ENCODE data around the gene MGARP.

Gene MGARP

GRCh38 chr4:139241086-139241783 lies 38.8 kb downstream of the MGARP start:
- Histone ChIP-seq H3K9ac (ENCODE audit: low read depth, low read length) (peak overlapping the region; percentile 4), H3K27me3 (ENCODE audit: control insufficient read depth, insufficient read depth, low read length) (no peaks in the 10 kb centered on the region), H3K4me3 (ENCODE audit: low read depth, low read length) (peak overlapping the region; percentile 30), H3K4me1 (ENCODE audit: control insufficient read depth, insufficient read depth, low read length) (peaks cover 19% of the 10 kb centered on the region), H3K9me3 (ENCODE audit: control insufficient read depth, insufficient read depth, low read length) (peaks cover 5% of the 10 kb centered on the region), H3K36me3 (ENCODE audit: control insufficient read depth, insufficient read depth, low read length) (no peaks in the 10 kb centered on the region)

- Histone ChIP-seq H3K9ac (ENCODE audit: low read depth, low read length) (no peak overlapping the region), H3K36me3 (ENCODE audit: control insufficient read depth, insufficient read depth, low read length) (no peaks in the 10 kb centered on the region), H3K9me3 (ENCODE audit: control insufficient read depth, insufficient read depth, low read length) (peaks cover 5% of the 10 kb centered on the region), H3K27me3 (ENCODE audit: control insufficient read depth, insufficient read depth, low read length) (no peaks in the 10 kb centered on the region), H3K4me3 (ENCODE audit: low read depth, low read length) (no peak overlapping the region), H3K4me1 (ENCODE audit: control insufficient read depth, insufficient read depth, low read length) (peaks cover 19% of the 10 kb centered on the region)
Measured at GRCh38 chr4:139239127-139239772, 40.8 kb downstream of the MGARP start.

DNA sequence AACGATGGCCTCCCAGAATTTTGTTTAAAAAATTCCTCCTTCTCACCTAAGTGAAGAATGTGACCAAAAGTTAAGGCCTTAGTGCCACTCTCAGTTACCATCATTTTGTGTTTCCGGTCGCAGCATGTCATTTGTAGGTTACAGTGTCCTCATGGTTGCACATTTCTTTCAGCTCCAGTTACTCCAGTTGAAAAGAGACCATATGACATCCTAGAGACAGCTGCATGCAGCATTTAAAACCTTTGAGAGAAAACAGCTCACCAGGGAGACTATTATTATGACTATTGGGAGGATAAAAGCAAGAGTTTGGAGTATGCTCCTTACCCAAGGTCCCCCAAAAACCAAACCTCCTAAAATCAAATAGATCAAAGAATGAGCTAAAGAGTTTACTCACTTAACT lies 45.8 kb downstream of the MGARP start:
- Histone ChIP-seq H3K9ac (ENCODE audit: low read depth, low read length) (no peak overlapping the region), H3K9me3 (ENCODE audit: control insufficient read depth, insufficient read depth, low read length) (peaks cover 4% of the 10 kb centered on the region), H3K36me3 (ENCODE audit: control insufficient read depth, insufficient read depth, low read length) (no peaks in the 10 kb centered on the region), H3K4me3 (ENCODE audit: low read depth, low read length) (no peak overlapping the region), H3K4me1 (ENCODE audit: control insufficient read depth, insufficient read depth, low read length) (peaks cover 3% of the 10 kb centered on the region), H3K27me3 (ENCODE audit: control insufficient read depth, insufficient read depth, low read length) (no peaks in the 10 kb centered on the region)

DNA sequence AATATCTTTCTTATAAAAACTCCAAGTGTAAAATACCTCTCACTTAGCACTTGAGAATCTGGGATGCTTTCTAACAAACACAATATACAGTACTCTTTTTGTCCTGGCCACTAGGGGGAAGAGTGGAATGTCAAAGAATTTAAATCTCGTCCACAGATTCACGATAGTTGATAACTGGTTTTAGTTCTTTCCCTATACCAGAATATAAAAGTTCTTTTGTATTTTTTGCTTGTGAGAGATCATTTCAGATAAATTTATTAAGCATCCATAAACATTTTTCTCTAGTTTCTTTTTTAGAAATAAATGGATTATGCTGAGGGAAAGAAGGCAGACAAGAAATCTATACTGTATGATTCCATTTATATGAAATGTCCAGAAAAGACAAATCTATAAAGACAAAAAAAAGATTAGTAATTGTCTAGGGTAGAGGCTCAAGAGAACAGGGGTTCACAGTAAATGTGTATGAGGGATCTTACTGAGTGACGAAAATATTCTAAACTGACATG lies 50.4 kb downstream of the MGARP start:
- Histone ChIP-seq H3K9me3 (ENCODE audit: control insufficient read depth, insufficient read depth, low read length) (no peaks in the 10 kb centered on the region), H3K4me1 (ENCODE audit: control insufficient read depth, insufficient read depth, low read length) (peaks cover 3% of the 10 kb centered on the region), H3K36me3 (ENCODE audit: control insufficient read depth, insufficient read depth, low read length) (no peaks in the 10 kb centered on the region), H3K9ac (ENCODE audit: low read depth, low read length) (no peak overlapping the region), H3K4me3 (ENCODE audit: low read depth, low read length) (no peak overlapping the region), H3K27me3 (ENCODE audit: control insufficient read depth, insufficient read depth, low read length) (no peaks in the 10 kb centered on the region)

GRCh38 chr4:139227729-139228404 lies 52.2 kb downstream of the MGARP start:
- Histone ChIP-seq H3K9me3 (ENCODE audit: control insufficient read depth, insufficient read depth, low read length) (no peaks in the 10 kb centered on the region), H3K36me3 (ENCODE audit: control insufficient read depth, insufficient read depth, low read length) (no peaks in the 10 kb centered on the region), H3K4me1 (ENCODE audit: control insufficient read depth, insufficient read depth, low read length) (no peaks in the 10 kb centered on the region), H3K4me3 (ENCODE audit: low read depth, low read length) (no peak overlapping the region), H3K27me3 (ENCODE audit: control insufficient read depth, insufficient read depth, low read length) (no peaks in the 10 kb centered on the region), H3K9ac (ENCODE audit: low read depth, low read length) (no peak overlapping the region)

- Histone ChIP-seq H3K27me3 (ENCODE audit: control insufficient read depth, insufficient read depth, low read length) (no peaks in the 10 kb centered on the region), H3K4me1 (ENCODE audit: control insufficient read depth, insufficient read depth, low read length) (no peaks in the 10 kb centered on the region), H3K9me3 (ENCODE audit: control insufficient read depth, insufficient read depth, low read length) (no peaks in the 10 kb centered on the region), H3K9ac (ENCODE audit: low read depth, low read length) (no peak overlapping the region), H3K36me3 (ENCODE audit: control insufficient read depth, insufficient read depth, low read length) (no peaks in the 10 kb centered on the region), H3K4me3 (ENCODE audit: low read depth, low read length) (no peak overlapping the region)
Measured at GRCh38 chr4:139223682-139224317, 56.2 kb downstream of the MGARP start.

- Histone ChIP-seq H3K9me3 (ENCODE audit: control insufficient read depth, insufficient read depth, low read length) (no peaks in the 10 kb centered on the region), H3K4me3 (ENCODE audit: low read depth, low read length) (no peak overlapping the region), H3K36me3 (ENCODE audit: control insufficient read depth, insufficient read depth, low read length) (no peaks in the 10 kb centered on the region), H3K27me3 (ENCODE audit: control insufficient read depth, insufficient read depth, low read length) (no peaks in the 10 kb centered on the region), H3K9ac (ENCODE audit: low read depth, low read length) (no peak overlapping the region), H3K4me1 (ENCODE audit: control insufficient read depth, insufficient read depth, low read length) (no peaks in the 10 kb centered on the region)
Measured at GRCh38 chr4:139222215-139222614, 57.8 kb downstream of the MGARP start.

DNA sequence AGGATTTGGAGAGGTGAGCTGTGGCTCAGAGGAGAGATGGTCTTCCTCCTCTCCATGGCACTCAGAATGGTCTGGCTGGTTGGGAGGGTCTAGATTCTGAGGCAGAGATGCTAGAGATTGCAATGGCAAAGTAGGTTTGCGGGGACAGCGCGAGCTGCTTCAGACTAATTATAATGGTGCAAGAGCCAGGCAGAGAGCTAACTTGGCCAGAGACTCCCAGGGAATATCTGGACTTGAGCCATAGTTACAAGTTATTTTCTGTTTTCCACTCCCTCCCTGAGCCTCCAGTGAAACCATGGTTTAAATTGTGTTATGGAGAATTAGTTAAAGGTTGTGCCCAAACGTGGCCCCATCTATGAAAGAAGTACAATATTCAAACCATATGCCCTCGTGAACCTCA lies 58.3 kb downstream of the MGARP start:
- no peaks in the 10 kb centered on the region for H3K36me3 ChIP-seq (ENCODE audit: control insufficient read depth, insufficient read depth, low read length)
- H3K4me3 ChIP-seq (ENCODE audit: low read depth, low read length), result no peak overlapping the region
- no peak overlapping the region for H3K9ac ChIP-seq (ENCODE audit: low read depth, low read length)
- no peaks in the 10 kb centered on the region for H3K27me3 ChIP-seq (ENCODE audit: control insufficient read depth, insufficient read depth, low read length)
- H3K4me1 ChIP-seq (ENCODE audit: control insufficient read depth, insufficient read depth, low read length), result no peaks in the 10 kb centered on the region
- H3K9me3 ChIP-seq (ENCODE audit: control insufficient read depth, insufficient read depth, low read length), result no peaks in the 10 kb centered on the region

- no peaks in the 10 kb centered on the region for H3K9me3 ChIP-seq (ENCODE audit: control insufficient read depth, insufficient read depth, low read length)
- H3K36me3 ChIP-seq (ENCODE audit: control insufficient read depth, insufficient read depth, low read length), result no peaks in the 10 kb centered on the region
- H3K27me3 ChIP-seq (ENCODE audit: control insufficient read depth, insufficient read depth, low read length), result no peaks in the 10 kb centered on the region
- no peaks in the 10 kb centered on the region for H3K4me1 ChIP-seq (ENCODE audit: control insufficient read depth, insufficient read depth, low read length)
- no peak overlapping the region for H3K9ac ChIP-seq (ENCODE audit: low read depth, low read length)
- H3K4me3 ChIP-seq (ENCODE audit: low read depth, low read length), result no peak overlapping the region
Measured at GRCh38 chr4:139219450-139220055, 60.5 kb downstream of the MGARP start.

Measured in iPS-15b (cell line).